GM21390 (cell line): ENCODE measurements around the gene NIM1K.
"Not testable (repeated sequence)": the region's sequence is repeated elsewhere in the genome, so short reads cannot be mapped to it uniquely, and the experiment has no call there.

Experiments used
- ATAC-seq: cut with Tn5 transposase; IDR thresholded peaks from one replicate; pipeline ENCODE4 v1.9.1; 2021; ENCODE audit not compliant: unreplicated experiment

NIM1K gene

GRCh38 chr5:43227655-43228054 is 35.6 kb downstream of the NIM1K start:
- ATAC-seq, result no peak

DNA sequence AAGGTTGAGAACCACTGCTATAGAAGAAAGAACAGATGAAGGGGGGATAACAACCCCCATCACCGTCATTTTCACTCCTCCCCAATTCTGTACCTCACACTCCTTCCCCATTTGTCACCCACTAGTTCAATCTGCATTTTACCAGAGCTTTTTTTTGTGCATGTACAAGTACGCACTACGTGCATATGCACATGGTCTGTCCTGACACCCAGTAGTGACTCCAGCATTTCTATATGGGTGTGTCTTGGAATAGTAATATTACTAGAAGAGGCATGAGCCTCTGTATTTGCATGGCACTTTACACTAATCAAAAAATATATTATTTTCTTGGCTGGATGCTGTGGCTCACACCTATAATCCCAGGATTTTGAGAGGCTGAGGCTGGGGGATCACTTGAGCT is 38.7 kb downstream of the NIM1K start:
- ATAC-seq, result no peak

DNA sequence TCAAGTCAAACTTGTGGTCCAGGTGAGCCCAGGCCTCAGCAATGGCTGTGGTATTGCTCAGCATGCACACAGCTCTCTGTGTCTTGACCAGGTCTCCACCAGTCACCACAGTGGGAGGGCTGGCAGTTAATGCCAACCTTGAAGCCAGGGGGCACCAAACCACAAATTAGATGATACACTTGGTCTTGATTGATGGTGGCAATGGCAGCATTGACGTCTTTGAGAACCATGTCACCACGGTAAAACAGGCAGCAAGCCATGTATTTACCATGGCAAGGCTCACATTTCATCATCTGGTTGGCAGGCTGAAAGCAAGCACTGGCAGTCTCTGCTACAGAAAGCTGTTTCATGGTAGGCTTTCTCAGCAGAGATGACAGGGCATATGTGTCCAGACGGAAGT is 40.0 kb downstream of the NIM1K start:
- no peak for ATAC-seq

DNA sequence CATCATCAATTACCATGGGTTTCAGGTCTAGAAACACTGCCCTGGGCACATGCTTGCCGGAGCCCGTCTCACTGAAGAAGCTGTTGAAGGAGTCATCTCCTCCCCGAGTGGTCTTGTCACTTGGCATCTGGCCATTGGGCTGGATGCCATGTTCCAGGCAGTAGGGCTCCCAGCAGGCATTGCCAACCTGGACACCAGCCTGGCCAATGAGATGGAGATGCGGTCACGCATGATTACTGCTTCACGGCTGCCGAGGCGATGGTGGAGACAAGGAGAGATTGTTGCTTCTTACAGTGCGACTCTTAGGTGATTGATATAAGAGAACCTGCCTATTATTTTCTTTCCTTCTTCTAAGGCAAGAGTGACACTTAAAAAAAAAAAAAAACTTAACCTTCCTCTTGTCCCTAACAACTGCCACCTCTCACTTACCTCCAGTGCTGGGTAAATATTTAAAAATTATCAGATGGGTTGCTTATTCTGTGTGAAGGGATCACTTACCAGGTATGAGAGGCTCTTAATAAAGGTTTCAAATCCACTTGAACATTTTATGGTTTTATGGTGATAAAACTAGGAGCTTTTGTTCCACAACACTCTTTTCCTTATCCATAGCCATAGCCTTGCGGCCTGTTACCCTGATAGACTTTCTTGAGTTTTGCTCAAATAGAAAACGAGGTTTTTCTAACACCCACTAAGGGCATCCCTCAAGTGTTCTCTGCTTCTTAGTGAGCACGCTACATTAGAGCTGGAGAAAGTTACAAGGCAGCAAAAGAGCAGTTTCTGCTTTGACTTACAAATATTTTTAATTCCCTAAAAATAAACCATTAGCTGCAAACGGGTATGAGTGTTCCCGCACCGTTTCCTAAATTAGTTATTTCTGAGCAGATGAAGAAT is 41.2 kb downstream of the NIM1K start:
- ATAC-seq, result no peak

DNA sequence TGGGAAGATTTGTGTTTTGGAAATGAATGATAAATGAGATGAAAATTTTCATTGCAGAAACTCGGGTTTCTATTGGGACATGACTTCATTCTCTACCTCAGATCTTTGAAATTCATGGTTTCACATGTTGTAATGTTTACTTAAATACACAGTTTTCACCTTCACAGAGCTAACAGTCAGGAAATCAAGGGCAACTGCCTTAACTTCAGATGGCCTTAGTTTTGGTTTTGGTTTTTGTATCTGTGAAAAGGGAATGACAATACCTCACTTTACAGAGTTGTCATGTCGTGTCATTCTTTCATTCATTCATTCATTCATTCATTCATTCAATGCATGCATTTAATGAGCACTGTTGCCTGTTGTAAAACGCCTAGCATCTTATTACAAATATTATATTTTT is 41.9 kb downstream of the NIM1K start:
- peak; percentile 64 for ATAC-seq

DNA sequence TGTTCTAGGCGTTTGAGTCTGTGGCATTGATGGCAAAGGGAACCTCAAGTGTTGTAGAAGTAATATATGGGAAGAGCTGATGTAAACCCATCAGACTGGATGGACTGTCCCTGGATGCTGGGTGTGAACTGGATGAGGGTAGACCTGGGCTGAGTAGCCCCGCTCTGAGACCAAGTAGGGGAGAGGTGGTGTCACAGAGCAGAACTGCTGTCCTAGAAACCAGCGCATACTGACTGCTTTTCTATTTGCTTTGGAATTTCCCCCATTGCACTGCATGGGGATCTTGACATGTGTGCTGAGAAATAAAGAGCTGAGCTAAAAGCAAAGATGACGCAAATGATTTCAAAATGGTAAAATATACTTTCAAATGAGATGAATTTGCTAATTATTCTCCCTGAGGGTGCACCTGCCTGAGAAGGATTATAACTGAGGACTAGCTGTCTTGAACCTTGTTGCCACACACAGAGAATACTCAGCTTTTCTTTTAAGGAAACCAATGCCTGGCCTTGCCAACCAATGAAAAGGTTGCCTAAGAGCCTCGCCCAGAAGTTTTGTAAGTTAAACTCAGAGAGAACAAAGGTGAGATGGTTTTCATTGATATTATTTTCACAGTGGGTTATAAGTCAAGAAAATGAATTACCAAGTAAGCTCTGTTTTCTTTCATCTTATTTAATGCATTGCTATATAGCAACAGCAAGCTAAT is 44.8 kb downstream of the NIM1K start:
- ATAC-seq, result no peak

DNA sequence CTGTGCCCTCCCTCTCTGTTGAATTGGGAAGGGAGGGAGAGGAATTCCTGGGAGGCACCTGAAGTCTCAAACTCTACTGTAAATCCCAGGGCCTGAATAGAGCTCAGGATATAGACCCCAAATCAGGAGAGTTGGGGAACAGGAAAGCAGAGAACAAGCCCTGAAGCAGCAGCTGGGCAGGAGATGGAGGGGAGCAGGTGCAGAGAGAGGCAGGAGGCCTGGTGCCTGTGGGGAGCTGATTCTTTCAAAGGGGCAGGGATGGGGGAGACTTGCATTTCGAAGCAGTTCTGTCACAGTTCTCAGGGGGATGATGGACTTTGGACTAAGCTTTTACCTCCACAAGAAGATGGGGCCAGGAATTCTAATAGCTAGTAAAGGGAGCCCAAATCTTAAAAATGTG is 50.2 kb downstream of the NIM1K start:
- ATAC-seq, result no peak

DNA sequence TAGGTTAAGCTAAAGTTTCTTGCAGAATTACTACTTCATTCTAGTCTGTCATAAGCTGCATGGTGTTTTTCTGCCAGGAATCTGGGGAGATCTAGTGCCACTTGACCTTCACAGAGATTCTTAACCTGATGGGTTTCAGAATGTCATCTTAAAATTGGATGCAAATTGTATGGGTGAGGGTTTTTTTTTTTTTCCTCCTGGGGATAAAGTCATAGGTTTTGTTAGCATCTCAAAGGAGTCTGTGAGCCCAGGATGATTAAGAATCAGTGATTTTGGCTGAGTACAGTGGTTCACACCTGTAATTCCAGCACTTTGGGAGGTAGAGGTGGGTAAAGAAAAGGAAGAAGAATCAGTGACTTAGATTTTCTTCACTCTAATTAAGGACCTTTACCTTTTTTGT is 51.2 kb downstream of the NIM1K start:
- no peak for ATAC-seq

DNA sequence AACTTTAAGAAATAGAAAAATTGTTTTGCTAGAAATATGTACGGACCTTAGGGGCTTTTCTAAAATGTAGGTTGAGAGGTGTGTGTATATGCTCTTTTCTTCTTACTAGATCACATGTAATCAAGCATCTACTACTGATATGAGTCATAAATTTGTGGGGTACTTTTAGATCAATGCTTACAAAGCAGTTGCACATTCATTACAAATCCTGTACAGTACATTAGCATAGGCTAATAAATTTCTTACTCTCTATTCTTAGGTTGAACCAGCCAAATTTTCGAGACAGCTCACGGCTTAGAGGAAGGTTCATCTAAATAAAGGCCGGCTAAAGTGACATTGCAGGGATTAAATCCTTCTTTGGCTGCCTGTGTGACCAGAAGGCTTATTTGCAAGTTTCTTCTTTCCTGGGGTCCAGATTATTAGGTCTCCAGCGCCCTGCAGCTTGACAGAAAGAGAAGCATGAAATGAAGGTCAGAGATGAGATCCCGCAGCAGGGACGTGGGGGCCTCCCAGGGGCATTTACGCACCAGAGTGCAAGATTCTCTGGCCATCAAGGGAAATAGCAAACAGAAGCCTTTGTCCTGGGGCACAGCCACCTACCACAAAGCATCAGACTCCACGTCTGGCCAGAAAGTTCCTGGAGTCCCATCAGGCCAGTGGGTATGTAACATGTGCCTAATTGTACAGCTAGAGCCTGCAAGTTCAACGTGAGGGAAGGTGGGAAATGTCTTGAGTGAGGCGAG is 53.0 kb downstream of the NIM1K start:
- ATAC-seq, result peak; percentile 70

GRCh38 chr5:43245724-43246385 is 53.8 kb downstream of the NIM1K start:
- ATAC-seq, result peak; percentile 47

DNA sequence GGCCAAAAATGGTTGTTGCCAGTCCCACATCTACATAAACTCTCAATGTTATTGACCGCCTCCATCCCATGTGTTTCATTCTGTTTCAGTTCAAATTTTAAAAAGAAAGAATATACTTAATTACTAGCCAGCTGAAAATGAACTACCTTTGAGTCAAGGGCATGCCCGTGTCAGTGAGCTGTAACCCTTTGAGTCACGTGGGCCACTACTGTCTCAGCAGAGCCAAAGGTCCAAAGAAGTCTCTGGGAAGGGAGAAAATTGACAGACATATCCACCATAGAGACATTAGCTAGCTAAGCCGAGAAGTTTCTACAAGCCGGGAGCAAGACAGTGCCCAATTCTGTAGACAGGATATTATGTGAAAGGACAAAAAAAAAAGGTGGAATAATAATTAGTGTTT is 59.7 kb downstream of the NIM1K start:
- no peak for ATAC-seq

GRCh38 chr5:43255704-43256103 is 63.7 kb downstream of the NIM1K start:
- ATAC-seq, result no peak

DNA sequence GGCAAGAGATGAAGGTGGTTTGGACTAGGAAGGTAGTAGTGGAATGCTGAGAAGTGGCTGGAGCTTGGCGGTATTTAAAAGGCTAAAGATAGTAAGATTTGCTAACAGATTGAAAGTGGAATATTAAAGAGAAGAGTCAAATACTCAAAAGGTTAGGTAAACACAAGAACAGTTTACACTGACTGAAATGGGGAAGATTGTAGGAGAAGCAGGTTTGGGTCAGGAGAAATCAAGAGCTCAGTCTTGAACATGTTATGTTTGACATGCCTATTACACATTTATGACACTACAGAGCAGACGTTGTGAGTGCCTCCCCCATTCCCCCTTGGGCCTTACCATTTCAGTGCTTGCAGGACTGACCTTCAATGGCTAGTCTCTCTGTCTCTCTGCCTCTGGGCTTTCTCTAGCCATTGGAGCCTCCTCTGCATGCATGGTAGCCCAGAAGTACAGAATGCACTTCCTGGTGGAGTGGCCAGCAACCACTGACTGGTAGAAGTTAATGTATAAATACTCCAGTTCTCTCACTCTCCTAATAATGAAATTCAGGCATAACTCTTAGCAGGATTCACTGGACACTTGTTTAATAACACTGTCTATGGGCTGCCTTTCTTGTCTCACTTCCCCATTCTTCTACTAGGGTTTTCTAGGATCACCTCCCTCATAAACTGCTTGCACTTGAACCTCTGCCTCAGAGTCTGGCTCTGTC is 64.4 kb downstream of the NIM1K start:
- no peak for ATAC-seq

DNA sequence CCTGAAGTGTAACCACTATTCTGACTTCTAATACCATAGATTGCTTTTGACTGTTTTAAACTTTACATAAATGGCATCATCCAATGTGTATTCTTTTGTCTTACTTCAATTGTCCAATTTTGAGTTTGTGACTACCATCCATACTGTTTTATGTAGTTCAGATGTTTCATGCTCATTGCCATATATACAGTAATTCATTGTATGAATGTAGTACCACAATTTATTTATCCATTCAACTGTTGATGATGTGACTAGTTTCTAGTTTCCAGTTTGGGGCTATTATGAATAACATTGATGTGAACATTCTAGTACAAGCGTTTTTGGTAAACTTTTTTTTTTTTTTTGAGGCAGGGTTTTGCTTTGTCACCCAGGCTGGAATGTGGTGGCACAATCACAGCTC is 66.1 kb downstream of the NIM1K start:
- ATAC-seq, result no peak

- not testable (repeated sequence) for ATAC-seq
Measured at GRCh38 chr5:43262269-43262668, 70.2 kb downstream of the NIM1K start.

- no peak for ATAC-seq
Measured at GRCh38 chr5:43268188-43268820, 76.3 kb downstream of the NIM1K start.

GRCh38 chr5:43270645-43271044 is 78.6 kb downstream of the NIM1K start:
- ATAC-seq, result no peak

- no peak for ATAC-seq
Measured at GRCh38 chr5:43273552-43273951, 81.5 kb downstream of the NIM1K start.

DNA sequence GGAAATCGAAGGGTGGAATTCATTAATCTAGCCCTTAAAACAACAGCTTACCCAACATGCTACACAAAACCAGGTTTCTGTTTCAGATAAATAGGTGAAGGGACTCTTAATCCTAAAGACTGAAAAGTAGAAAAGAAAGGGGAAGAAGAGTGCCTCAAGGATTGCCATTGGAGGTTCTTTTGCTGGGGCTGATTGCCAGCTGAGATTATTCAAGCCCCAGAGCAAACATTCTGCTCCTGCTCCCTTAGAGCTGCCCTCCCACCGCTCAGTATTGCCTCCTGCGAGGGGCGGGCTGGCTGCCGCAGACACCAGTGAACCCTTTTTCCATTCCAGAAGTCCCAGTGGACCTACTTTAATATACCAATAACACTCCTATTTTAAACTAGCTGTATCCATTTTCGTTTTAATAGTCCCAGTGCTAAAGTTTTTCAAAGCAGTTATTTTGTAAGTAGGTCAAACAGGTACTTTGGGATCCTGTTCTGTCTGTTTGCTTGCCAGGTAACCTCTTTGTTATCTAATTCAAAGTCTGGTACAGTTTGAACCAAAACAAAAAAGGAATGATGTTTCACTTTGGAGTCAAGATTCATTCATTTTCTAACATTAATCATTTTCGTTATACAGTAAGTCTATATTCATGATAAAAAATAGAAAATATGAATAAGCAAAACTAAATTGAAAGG is 82.5 kb downstream of the NIM1K start:
- no peak for ATAC-seq

- no peak for ATAC-seq
Measured at GRCh38 chr5:43275391-43275790, 83.4 kb downstream of the NIM1K start.
